HepG2 (cell line): ENCODE data around the gene HMG20B. TPM values are rescaled to one million over a fixed set of nuclear protein-coding genes. Genes with fewer than 3 reads are reported as not detected.

Experiments used
- ATAC-seq: fragments of 200-7000 bp; cut with Tn5 transposase; 3 replicates; pipeline ENCODE4 v1.9.1; 2020; ENCODE audit warnings: mild to moderate bottlenecking, moderate library complexity
- BruUV-seq: library from RNA; stranded (reverse); fragments of 400-500 nt; replicated peaks from 2 replicates; lab custom pipeline; 2021; lab: Mats Ljungman, UMichigan
- CTCF ChIA-PET: fragments of 300-600 bp; formaldehyde crosslinking; extraction: SDS; loops from one replicate; lab custom pipeline; 2021; ENCODE audit warnings: low total read pairs, inconsistent platforms, low intra/inter-chr PET ratio; lab: Yijun Ruan, JAX
- POLR2A ChIA-PET: fragments of 350-600 bp; sonication (Branson Sonifier 250); formaldehyde crosslinking; loops from one replicate; lab custom pipeline; 2020; ENCODE audit warnings: antibody characterized with exemption, inconsistent platforms; lab: Yijun Ruan, JAX
- DNase-seq: peaks from one replicate; pipeline ENCODE4 v3.0.0-alpha.2; 2015; ENCODE audit warnings: low spot score
- FAIRE-seq: peaks from 3 replicates; lab custom pipeline; 2011; peaks lifted over from hg19 to GRCh38; lab: Jason Lieb, UNC
- H2AFZ ChIP-seq: one replicate; pipeline ENCODE4 v1.6.1; 2011; ENCODE audit warnings: low read length, inconsistent platforms
- H3K27ac ChIP-seq: fragments of 300-600 bp; 3 replicates; pipeline ENCODE4 v1.8.0; 2011; ENCODE audit warnings: mixed run types, mild to moderate bottlenecking, mixed read lengths, low read length, inconsistent platforms; ENCODE audit not compliant: insufficient read depth; ENCODE audit errors: extremely low read length
- H3K27me3 ChIP-seq, 2 experiments: fragments of 200-600 bp in 1 of 2; 2 replicates in 1 of 2; 3 replicates in 1 of 2; pipeline versions ENCODE4 v1.6.0 to v1.8.0; 2011; ENCODE audit warnings: low read length in 2 of 2, mild to moderate bottlenecking in 2 of 2, moderate library complexity in 2 of 2, inconsistent platforms in 1 of 2; ENCODE audit not compliant: insufficient read depth in 2 of 2, control insufficient read depth in 1 of 2
- H3K36me3 ChIP-seq, 2 experiments: fragments of 200-600 bp in 1 of 2; replicated peaks in 1 of 2; 2 replicates in 1 of 2; 3 replicates in 1 of 2; pipeline versions ENCODE4 v1.5.1 to v1.8.0; 2011; ENCODE audit warnings: low read length in 2 of 2, inconsistent platforms in 1 of 2; ENCODE audit not compliant: insufficient read depth in 2 of 2, control insufficient read depth in 1 of 2
- H3K4me1 ChIP-seq: 2 replicates; pipeline ENCODE4 v1.5.1; 2012; ENCODE audit warnings: low read length, inconsistent platforms; ENCODE audit not compliant: insufficient read depth
- H3K4me2 ChIP-seq: 2 replicates; pipeline ENCODE4 v1.6.0; 2011; ENCODE audit warnings: low read depth, low read length, inconsistent platforms
- H3K4me3 ChIP-seq, 3 experiments: fragments of 200-600 bp in 1 of 3; sonication (generic), shearing (Covaris generic) in 1 of 3; replicated peaks in 1 of 3; 2 replicates each; pipeline ENCODE4 v1.5.1; 2011 to 2016; ENCODE audit warnings: low read length in 3 of 3, inconsistent platforms in 2 of 3, low read depth in 2 of 3, mild to moderate bottlenecking in 2 of 3, control low read depth in 1 of 3, mixed read lengths in 1 of 3; ENCODE audit not compliant: insufficient read depth in 1 of 3
- H3K79me2 ChIP-seq: one replicate; pipeline ENCODE4 v1.6.1; 2011; ENCODE audit warnings: low read length, inconsistent platforms; ENCODE audit not compliant: insufficient read depth
- H3K9ac ChIP-seq: 2 replicates; pipeline ENCODE4 v1.6.0; 2011; ENCODE audit warnings: mild to moderate bottlenecking, low read depth, low read length, inconsistent platforms; ENCODE audit not compliant: insufficient read depth
- H3K9me3 ChIP-seq: 2 replicates; pipeline ENCODE4 v1.5.1; 2012; ENCODE audit warnings: mild to moderate bottlenecking, low read length
- H4K20me1 ChIP-seq: 2 replicates; pipeline ENCODE4 v1.6.0; 2011; ENCODE audit warnings: inconsistent platforms, mild to moderate bottlenecking, low read length, moderate library complexity; ENCODE audit not compliant: insufficient read depth
- DZIP1 ChIP-seq: sonication (generic); formaldehyde crosslinking; IDR thresholded peaks from 2 replicates; pipeline ENCODE4 v1.5.0; 2020; ENCODE audit warnings: mild to moderate bottlenecking, missing genetic modification reagents
- FOXJ3 ChIP-seq: sonication (generic); formaldehyde crosslinking; IDR thresholded peaks from 2 replicates; pipeline ENCODE4 v1.4.0; 2020; ENCODE audit warnings: missing genetic modification reagents, mild to moderate bottlenecking, borderline replicate concordance
- HIC2 ChIP-seq: sonication (generic); formaldehyde crosslinking; IDR thresholded peaks from 2 replicates; pipeline ENCODE4 v1.9.0; 2022; ENCODE audit warnings: low read depth, missing genetic modification reagents
- IRF1 ChIP-seq: sonication (generic); formaldehyde crosslinking; IDR thresholded peaks from 2 replicates; pipeline ENCODE4 v1.4.0; 2020; ENCODE audit warnings: low read depth, mild to moderate bottlenecking, missing genetic modification reagents
- MEF2D ChIP-seq: sonication (generic); formaldehyde crosslinking; IDR thresholded peaks from 2 replicates; pipeline ENCODE4 v1.5.1; 2020; ENCODE audit warnings: mild to moderate bottlenecking, missing genetic modification reagents
- MIER2 ChIP-seq: IDR thresholded peaks from 2 replicates; pipeline ENCODE4 v1.6.1; 2016; ENCODE audit warnings: missing biosample characterization, missing genetic modification reagents
- POLR2AphosphoS2 ChIP-seq: IDR thresholded peaks from 2 replicates; pipeline ENCODE4 v1.6.1; 2011; ENCODE audit warnings: low read depth, low read length, improper control_type of control experiment
- SMAD9 ChIP-seq: sonication (generic); formaldehyde crosslinking; IDR thresholded peaks from 2 replicates; pipeline ENCODE4 v1.5.1; 2020; ENCODE audit warnings: mild to moderate bottlenecking, missing genetic modification reagents
- ZNF33B ChIP-seq: sonication (generic); formaldehyde crosslinking; IDR thresholded peaks from 2 replicates; pipeline ENCODE4 v1.5.1; 2020; ENCODE audit warnings: mild to moderate bottlenecking, missing genetic modification reagents
- ZNF572 ChIP-seq: sonication (generic); formaldehyde crosslinking; IDR thresholded peaks from 2 replicates; pipeline ENCODE4 v1.5.1; 2020; ENCODE audit warnings: mild to moderate bottlenecking, missing genetic modification reagents
- WGBS: methylation state at CpG from one replicate; pipeline ENCODE4 v1.1.6; 2017; ENCODE audit warnings: low lambda C conversion rate; 5-methylcytosine and 5-hydroxymethylcytosine counted together
- in situ Hi-C: cut with HindIII; loops from 2 replicates; pipeline ENCODE4 v1.10.0; 2017; ENCODE audit warnings: low pct_unique_long_range_greater_than_20kb; ENCODE audit not compliant: extremely low pct_ligation_motif_present
- intact Hi-C: fragments of 100-400 bp; cut with micrococcal nuclease; formaldehyde crosslinking; loops from one replicate; pipeline ENCODE4 v1.10.0; 2022; ENCODE audit not compliant: unreplicated experiment
- polyA plus RNA-seq, 8 experiments: library from polyadenylated mRNA; depleted of rRNA in 3 of 8; stranded (reverse) in 7 of 8; unstranded in 1 of 8; fragments of >200 nt; fragmentation: Illumina TruSeq in 4 of 8; extraction: Trizol in 4 of 8; gene quantifications; 2 replicates each; pipeline versions ENCODE4 v1.2.1 to v1.2.3, GENCODE V29; 2011 to 2016; ENCODE audit warnings: low read depth in 4 of 8, missing spikeins in 1 of 8, mixed read lengths in 1 of 8; ENCODE audit not compliant: insufficient read depth in 1 of 8
- total RNA-seq, 5 experiments: library from RNA; depleted of rRNA; stranded (reverse); fragments of >200 nt; fragmentation: Illumina TruSeq; extraction: Trizol; gene quantifications; 2 replicates each; pipeline ENCODE4 v1.2.3, GENCODE V29; 2016; ENCODE audit warnings: low read depth in 1 of 5
- TF ChIP-seq, protein P1 (sequence below): conservative IDR thresholded peaks from 2 replicates; pipeline ENCODE4 v1.6.1; 2018; ENCODE audit warnings: missing genetic modification reagents
- TF ChIP-seq, protein P2 (sequence below): sonication (generic); formaldehyde crosslinking; IDR thresholded peaks from 2 replicates; pipeline ENCODE4 v1.9.0; 2022; ENCODE audit warnings: missing genetic modification reagents, mild to moderate bottlenecking, borderline replicate concordance

Gene HMG20B
- total and polyA plus RNA-seq, 2 of the 13 experiments (the other 11 are each of a cell fraction or from before 2014, with no cell fraction given), result 23.9 to 29.2 TPM

DNA sequence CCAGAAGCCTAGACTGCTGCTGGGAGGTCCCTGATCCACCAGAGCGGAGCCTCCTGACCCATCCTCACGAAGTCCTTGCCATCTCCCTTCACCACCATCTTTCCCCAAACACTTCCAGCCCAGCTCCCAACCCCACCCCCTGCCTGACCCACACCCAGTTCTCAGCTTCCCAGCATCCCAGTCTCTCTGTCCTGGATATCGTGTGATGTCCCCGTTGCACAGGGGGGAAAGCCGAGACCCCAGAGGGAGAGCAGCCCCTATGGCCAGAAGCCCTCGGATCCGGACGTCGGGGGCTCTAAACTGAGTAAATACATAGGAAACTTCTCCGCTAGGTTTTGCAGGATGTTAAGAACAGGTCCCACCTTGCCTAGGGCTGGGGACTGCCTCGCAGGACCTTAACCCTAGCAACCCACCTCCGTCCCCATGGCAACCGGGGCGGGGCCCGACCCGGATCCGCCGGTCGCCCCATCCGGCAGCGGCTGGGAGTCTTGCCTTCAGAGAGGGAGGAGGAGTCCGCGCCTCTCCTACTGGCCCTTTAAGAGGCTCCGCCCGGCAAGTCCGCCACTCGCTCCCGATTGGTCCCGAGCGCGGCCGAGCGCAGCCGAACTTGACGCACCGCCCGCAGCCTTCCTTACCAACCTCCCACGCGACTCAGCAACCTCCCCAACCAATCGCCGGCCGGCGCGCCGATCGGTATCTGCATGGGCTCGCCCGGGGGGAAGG lies 451 bp upstream of the HMG20B start (continued):
- no peak for TF ChIP-seq DZIP1
- TF ChIP-seq FOXJ3 (CRISPR knock-in tag), result no peak
- no peak for TF ChIP-seq MEF2D
- TF ChIP-seq MIER2 (CRISPR knock-in tag), result no peak
- TF ChIP-seq, protein P1, sequence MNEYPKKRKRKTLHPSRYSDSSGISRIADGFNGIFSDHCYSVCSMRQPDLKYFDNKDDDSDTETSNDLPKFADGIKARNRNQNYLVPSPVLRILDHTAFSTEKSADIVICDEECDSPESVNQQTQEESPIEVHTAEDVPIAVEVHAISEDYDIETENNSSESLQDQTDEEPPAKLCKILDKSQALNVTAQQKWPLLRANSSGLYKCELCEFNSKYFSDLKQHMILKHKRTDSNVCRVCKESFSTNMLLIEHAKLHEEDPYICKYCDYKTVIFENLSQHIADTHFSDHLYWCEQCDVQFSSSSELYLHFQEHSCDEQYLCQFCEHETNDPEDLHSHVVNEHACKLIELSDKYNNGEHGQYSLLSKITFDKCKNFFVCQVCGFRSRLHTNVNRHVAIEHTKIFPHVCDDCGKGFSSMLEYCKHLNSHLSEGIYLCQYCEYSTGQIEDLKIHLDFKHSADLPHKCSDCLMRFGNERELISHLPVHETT (CRISPR knock-in tag), result no peak
- 0 out of 2 replicates have a peak, but pooled peaks have one; percentile 23 for TF ChIP-seq ZNF572 (CRISPR knock-in tag)

DNA sequence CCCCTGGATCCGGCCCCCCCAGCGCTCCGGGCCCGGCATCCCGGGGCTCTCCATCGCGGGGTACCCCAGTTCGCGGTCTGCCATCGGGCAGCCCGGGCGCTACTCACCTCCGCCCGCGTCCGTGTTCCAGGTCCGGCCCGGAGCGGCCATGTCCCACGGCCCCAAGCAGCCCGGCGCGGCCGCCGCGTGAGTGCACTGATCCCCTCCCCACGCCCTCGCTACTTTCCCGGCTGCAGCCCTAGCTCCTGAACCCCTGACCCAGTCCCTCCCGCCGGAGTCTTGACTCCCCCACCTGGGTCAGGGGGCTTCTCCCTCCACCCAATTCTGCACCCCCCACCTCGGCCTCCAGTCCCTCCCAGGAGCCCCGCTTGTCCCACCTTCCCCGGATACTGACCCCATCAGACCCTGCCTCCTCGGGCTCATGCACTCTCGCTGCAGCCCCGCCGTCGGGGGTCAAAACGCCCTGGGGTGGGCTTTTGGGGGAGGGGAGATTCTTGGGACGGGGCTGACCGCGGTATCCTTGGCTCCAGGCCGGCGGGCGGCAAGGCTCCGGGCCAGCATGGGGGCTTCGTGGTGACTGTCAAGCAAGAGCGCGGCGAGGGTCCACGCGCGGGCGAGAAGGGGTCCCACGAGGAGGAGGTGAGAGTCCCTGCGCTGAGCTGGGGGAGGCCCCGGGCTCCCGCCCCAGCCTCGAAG lies 566 bp downstream of the HMG20B start:
- no peaks in the 10 kb centered on the region; a peak in 1 of 5 replicates for H3K36me3 ChIP-seq
- no peaks in the 10 kb centered on the region for H3K9me3 ChIP-seq
- CTCF ChIA-PET, result no interaction called here
- no peak for DNase-seq
- H3K27me3 ChIP-seq, result no peaks in the 10 kb centered on the region
- peaks cover 41% of the 10 kb centered on the region for H3K4me1 ChIP-seq
- H3K79me2 ChIP-seq, result peaks cover 2% of the 10 kb centered on the region
- 2% methylated on average over 13 of the region's 60 CpGs for WGBS
- H3K4me3 ChIP-seq, result peak overlapping the region; percentile 81 to 94 (median 92)
- in situ Hi-C loops, result no loop called here
- POLR2A ChIA-PET, result interaction anchor here (0.9 to 1.0 kb wide), 2 partner anchors 9 to 73 kb away, joined by 3 read pairs; partner anchors contain the start of gene DOHH
- FAIRE-seq, result no peak
- BruUV-seq, result no TSS peak
- intact Hi-C loops, result loop anchor here (5.0 kb wide), 1 partner anchor 66 kb away; the partner anchor contains the start of gene FZR1
- H3K9ac ChIP-seq, result peak overlapping the region; percentile 87
- peak overlapping the region; percentile 63 for H3K27ac ChIP-seq
- peak overlapping the region; percentile 74 for H3K4me2 ChIP-seq
- H2AFZ ChIP-seq, result no peak overlapping the region
- H4K20me1 ChIP-seq, result peaks cover 4% of the 10 kb centered on the region
- peak; percentile 31 for ATAC-seq
- TF ChIP-seq ZNF33B, result 0 out of 2 replicates have a peak, but pooled peaks have one; percentile 28
- TF ChIP-seq HIC2 (CRISPR knock-in tag), result no peak
- TF ChIP-seq POLR2AphosphoS2, result no peak
- no peak for TF ChIP-seq SMAD9
- TF ChIP-seq IRF1 (CRISPR knock-in tag), result no peak
- TF ChIP-seq, protein P2, sequence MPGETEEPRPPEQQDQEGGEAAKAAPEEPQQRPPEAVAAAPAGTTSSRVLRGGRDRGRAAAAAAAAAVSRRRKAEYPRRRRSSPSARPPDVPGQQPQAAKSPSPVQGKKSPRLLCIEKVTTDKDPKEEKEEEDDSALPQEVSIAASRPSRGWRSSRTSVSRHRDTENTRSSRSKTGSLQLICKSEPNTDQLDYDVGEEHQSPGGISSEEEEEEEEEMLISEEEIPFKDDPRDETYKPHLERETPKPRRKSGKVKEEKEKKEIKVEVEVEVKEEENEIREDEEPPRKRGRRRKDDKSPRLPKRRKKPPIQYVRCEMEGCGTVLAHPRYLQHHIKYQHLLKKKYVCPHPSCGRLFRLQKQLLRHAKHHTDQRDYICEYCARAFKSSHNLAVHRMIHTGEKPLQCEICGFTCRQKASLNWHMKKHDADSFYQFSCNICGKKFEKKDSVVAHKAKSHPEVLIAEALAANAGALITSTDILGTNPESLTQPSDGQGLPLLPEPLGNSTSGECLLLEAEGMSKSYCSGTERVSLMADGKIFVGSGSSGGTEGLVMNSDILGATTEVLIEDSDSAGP (CRISPR knock-in tag), result no peak
